Effector memory CD4-positive, alpha-beta T cell (primary cell): Measurements from ENCODE around the gene NEDD4L.

Experiments
- DNase-seq, 3 donors: peaks; one replicate each; pipeline ENCODE4 v3.0.0-alpha.2; 2020
- H3K27ac ChIP-seq: 2 replicates; pipeline ENCODE4 v1.7.0; 2013; ENCODE audit warnings: mild to moderate bottlenecking, low read length, moderate library complexity; ENCODE audit not compliant: insufficient read depth, poor library complexity, severe bottlenecking
- H3K27me3 ChIP-seq: replicated peaks from 2 replicates; pipeline ENCODE4 v1.7.0; 2013; ENCODE audit warnings: mild to moderate bottlenecking, low read length; ENCODE audit not compliant: insufficient read depth, control insufficient read depth, poor library complexity, severe bottlenecking
- H3K36me3 ChIP-seq: 2 replicates; pipeline ENCODE4 v1.7.0; 2013; ENCODE audit warnings: mild to moderate bottlenecking, low read length, moderate library complexity; ENCODE audit not compliant: control insufficient read depth, insufficient read depth
- H3K4me1 ChIP-seq: 2 replicates; pipeline ENCODE4 v1.7.0; 2013; ENCODE audit warnings: low read length, mild to moderate bottlenecking; ENCODE audit not compliant: control insufficient read depth, insufficient read depth, poor library complexity, severe bottlenecking
- H3K4me3 ChIP-seq: 2 replicates; pipeline ENCODE4 v1.7.0; 2013; ENCODE audit warnings: low read length, low read depth, mild to moderate bottlenecking; ENCODE audit not compliant: insufficient read depth, poor library complexity, severe bottlenecking
- H3K9me3 ChIP-seq: 2 replicates; pipeline ENCODE4 v1.7.0; 2013; ENCODE audit warnings: mild to moderate bottlenecking, low read length, moderate library complexity; ENCODE audit not compliant: control insufficient read depth

The NEDD4L gene

GRCh38 chr18:58338961-58339592, 295.1 kb downstream of the NEDD4L start:
- no peak for DNase-seq
- no peaks in the 10 kb centered on the region for H3K36me3 ChIP-seq
- no peak overlapping the region for H3K4me3 ChIP-seq
- H3K9me3 ChIP-seq = no peaks in the 10 kb centered on the region
- H3K27me3 ChIP-seq = no peaks in the 10 kb centered on the region
- no peak overlapping the region for H3K27ac ChIP-seq
- no peaks in the 10 kb centered on the region for H3K4me1 ChIP-seq

- no peaks in the 10 kb centered on the region for H3K36me3 ChIP-seq
These were observed 295.9 kb downstream of the NEDD4L start for GRCh38 chr18:58339890-58340289.

GRCh38 chr18:58341916-58342315, 297.9 kb downstream of the NEDD4L start:
- H3K36me3 ChIP-seq = no peaks in the 10 kb centered on the region
- no peaks in the 10 kb centered on the region for H3K4me1 ChIP-seq
- no peaks in the 10 kb centered on the region for H3K27me3 ChIP-seq
- no peak overlapping the region for H3K27ac ChIP-seq
- H3K4me3 ChIP-seq = no peak overlapping the region
- H3K9me3 ChIP-seq = no peaks in the 10 kb centered on the region
- no peak for DNase-seq

More at GRCh38 chr18:58339890-58340289, 295.9 kb downstream of the NEDD4L start:
- no peak overlapping the region for H3K27ac ChIP-seq
- no peak for DNase-seq
- no peaks in the 10 kb centered on the region for H3K9me3 ChIP-seq
- H3K4me1 ChIP-seq = no peaks in the 10 kb centered on the region
- no peaks in the 10 kb centered on the region for H3K27me3 ChIP-seq
- H3K4me3 ChIP-seq = no peak overlapping the region

- DNase-seq = no peak
- Histone ChIP-seq H3K27ac (no peak overlapping the region), H3K4me1 (no peaks in the 10 kb centered on the region), H3K27me3 (no peaks in the 10 kb centered on the region), H3K4me3 (no peak overlapping the region), H3K9me3 (no peaks in the 10 kb centered on the region), H3K36me3 (no peaks in the 10 kb centered on the region)
These were observed 300.1 kb downstream of the NEDD4L start for GRCh38 chr18:58344080-58344670.

- DNase-seq = no peak
- H3K4me3 ChIP-seq = no peak overlapping the region
- no peaks in the 10 kb centered on the region for H3K36me3 ChIP-seq
- no peaks in the 10 kb centered on the region for H3K9me3 ChIP-seq
- H3K27ac ChIP-seq = no peak overlapping the region
- no peaks in the 10 kb centered on the region for H3K27me3 ChIP-seq
- no peaks in the 10 kb centered on the region for H3K4me1 ChIP-seq
These were observed 300.9 kb downstream of the NEDD4L start for GRCh38 chr18:58344861-58345463.

GRCh38 chr18:58345875-58346274, 301.8 kb downstream of the NEDD4L start:
- no peak overlapping the region for H3K4me3 ChIP-seq
- H3K27me3 ChIP-seq = no peaks in the 10 kb centered on the region
- no peaks in the 10 kb centered on the region for H3K9me3 ChIP-seq
- DNase-seq = no peak
- no peaks in the 10 kb centered on the region for H3K36me3 ChIP-seq
- no peak overlapping the region for H3K27ac ChIP-seq
- H3K4me1 ChIP-seq = no peaks in the 10 kb centered on the region

- Histone ChIP-seq H3K4me3 (no peak overlapping the region), H3K9me3 (no peaks in the 10 kb centered on the region), H3K36me3 (no peaks in the 10 kb centered on the region), H3K4me1 (no peaks in the 10 kb centered on the region), H3K27ac (no peak overlapping the region), H3K27me3 (no peaks in the 10 kb centered on the region)
- DNase-seq = no peak
These were observed 303.1 kb downstream of the NEDD4L start for GRCh38 chr18:58347135-58347534.

GRCh38 chr18:58348517-58348916, 304.5 kb downstream of the NEDD4L start:
- H3K27me3 ChIP-seq = no peaks in the 10 kb centered on the region
- no peak for DNase-seq
- no peaks in the 10 kb centered on the region for H3K36me3 ChIP-seq
- no peaks in the 10 kb centered on the region for H3K4me1 ChIP-seq
- no peaks in the 10 kb centered on the region for H3K9me3 ChIP-seq
- no peak overlapping the region for H3K4me3 ChIP-seq
- no peak overlapping the region for H3K27ac ChIP-seq

- no peak overlapping the region for H3K4me3 ChIP-seq
- no peaks in the 10 kb centered on the region for H3K4me1 ChIP-seq
- no peaks in the 10 kb centered on the region for H3K9me3 ChIP-seq
- H3K36me3 ChIP-seq = no peaks in the 10 kb centered on the region
- DNase-seq = no peak
- H3K27me3 ChIP-seq = no peaks in the 10 kb centered on the region
- H3K27ac ChIP-seq = no peak overlapping the region
These were observed 304.9 kb downstream of the NEDD4L start for GRCh38 chr18:58348951-58349350.

- no peaks in the 10 kb centered on the region for H3K4me1 ChIP-seq
- H3K27me3 ChIP-seq = no peaks in the 10 kb centered on the region
- no peaks in the 10 kb centered on the region for H3K36me3 ChIP-seq
- no peak for DNase-seq
- H3K4me3 ChIP-seq = no peak overlapping the region
- no peaks in the 10 kb centered on the region for H3K9me3 ChIP-seq
- H3K27ac ChIP-seq = no peak overlapping the region
These were observed 305.6 kb downstream of the NEDD4L start for GRCh38 chr18:58349650-58350049.
